Measurements from ENCODE around the gene STEAP2.
"Not testable (repeated sequence)": the region's sequence is repeated elsewhere in the genome, so short reads cannot be mapped to it uniquely, and the experiment has no call there.

STEAP2 gene

GRCh38 chr7:90211391-90212148 is at the start of gene STEAP2:
TSS of gene STEAP2 (plus strand) at chr7:90211740. CDS start at chr7:90225083, 13,343 bp downstream.
- DNase-seq = peak; percentile 10 to 90 (median 65)

- no peak for DNase-seq
Observed at GRCh38 chr7:90163534-90163933, 48.0 kb upstream of the STEAP2 start.

- no peak for DNase-seq
Observed at GRCh38 chr7:90165724-90166123, 45.8 kb upstream of the STEAP2 start.

GRCh38 chr7:90166153-90166552 is 45.4 kb upstream of the STEAP2 start:
- DNase-seq = no peak

- DNase-seq = no peak
Observed at GRCh38 chr7:90167361-90167760, 44.2 kb upstream of the STEAP2 start.

GRCh38 chr7:90169891-90170290 is 41.6 kb upstream of the STEAP2 start:
- no peak for DNase-seq

- DNase-seq = no peak
Observed at GRCh38 chr7:90172121-90172520, 39.4 kb upstream of the STEAP2 start.

- no peak for DNase-seq
Observed at GRCh38 chr7:90172624-90173023, 38.9 kb upstream of the STEAP2 start.

- DNase-seq = no peak
Observed at GRCh38 chr7:90173127-90173844, 38.3 kb upstream of the STEAP2 start.

GRCh38 chr7:90175667-90176066 is 35.9 kb upstream of the STEAP2 start:
- DNase-seq = no peak

- no peak for DNase-seq
Observed at GRCh38 chr7:90176195-90176594, 35.3 kb upstream of the STEAP2 start.

GRCh38 chr7:90178166-90178565 is 33.4 kb upstream of the STEAP2 start:
- no peak for DNase-seq

- no peak for DNase-seq
Observed at GRCh38 chr7:90178679-90179278, 32.8 kb upstream of the STEAP2 start.

GRCh38 chr7:90180011-90180585 is 31.4 kb upstream of the STEAP2 start:
- no peak for DNase-seq

- no peak for DNase-seq
Observed at GRCh38 chr7:90180649-90181048, 30.9 kb upstream of the STEAP2 start.

GRCh38 chr7:90181485-90181884 is 30.1 kb upstream of the STEAP2 start:
- no peak for DNase-seq

GRCh38 chr7:90186290-90186689 is 25.2 kb upstream of the STEAP2 start:
- DNase-seq = not testable (repeated sequence)

- no peak for DNase-seq
Observed at GRCh38 chr7:90187507-90188050, 24.0 kb upstream of the STEAP2 start.

GRCh38 chr7:90188281-90188680 is 23.3 kb upstream of the STEAP2 start:
- DNase-seq = no peak

GRCh38 chr7:90190995-90191394 is 20.5 kb upstream of the STEAP2 start:
- DNase-seq = no peak

GRCh38 chr7:90191648-90192047 is 19.9 kb upstream of the STEAP2 start:
- no peak for DNase-seq
